Uterus (tissue), 4 donors: Measurements from ENCODE around the gene CPT1A. TPM values are rescaled to one million over a fixed set of nuclear protein-coding genes. Genes with fewer than 3 reads are reported as not detected.

Experiments used
- DNase-seq, 2 donors: peaks; one replicate each; pipeline ENCODE4 v3.0.0-alpha.2; 2019 to 2020
- H3K27ac ChIP-seq, 2 donors: fragments of 200-600 bp; sonication (generic); 1 replicate in 1 of 2; 2 replicates in 1 of 2; pipeline ENCODE4 v1.5.1; 2016 to 2018
- H3K27me3 ChIP-seq, 2 donors: fragments of 200-600 bp; sonication (generic); one replicate each; pipeline ENCODE4 v1.5.1; 2018 to 2019; ENCODE audit warnings: control low read depth in 1 of 2
- H3K36me3 ChIP-seq, 2 donors: fragments of 200-600 bp; sonication (generic); one replicate each; pipeline ENCODE4 v1.5.1; 2019; ENCODE audit warnings: control low read depth in 1 of 2
- H3K4me1 ChIP-seq, 2 donors: fragments of 200-600 bp; sonication (generic); one replicate each; pipeline ENCODE4 v1.5.1; 2018 to 2019; ENCODE audit warnings: control low read depth in 1 of 2
- H3K4me3 ChIP-seq, 2 donors: fragments of 200-600 bp; sonication (generic); 1 replicate in 1 of 2; 2 replicates in 1 of 2; pipeline ENCODE4 v1.5.1; 2018 to 2019; ENCODE audit warnings: mild to moderate bottlenecking in 1 of 2
- H3K9me3 ChIP-seq, 2 donors: fragments of 200-600 bp; sonication (generic); one replicate each; pipeline ENCODE4 v1.5.1; 2019; ENCODE audit warnings: control low read depth in 1 of 2
- CTCF ChIP-seq, 4 experiments: fragments of 200-600 bp in 2 of 4; fragments of 450-650 bp in 2 of 4; sonication (generic) in 2 of 4; IDR thresholded peaks; one replicate each; pipeline ENCODE4 v1.5.1; 2016 to 2019; ENCODE audit warnings: antibody characterized with exemption in 4 of 4, mild to moderate bottlenecking in 2 of 4, moderate library complexity in 1 of 4
- POLR2A ChIP-seq, 2 donors: fragments of 450-650 bp; IDR thresholded peaks; one replicate each; pipeline ENCODE4 v1.6.1; 2016; ENCODE audit warnings: antibody characterized with exemption in 2 of 2, mild to moderate bottlenecking in 1 of 2, moderate library complexity in 1 of 2
- intact Hi-C: fragments of 100-400 bp; cut with DNase I; formaldehyde crosslinking; loops from one replicate; pipeline ENCODE4 v1.15.1; 2023; ENCODE audit warnings: low total_unique reads
- total RNA-seq, 4 donors: library from RNA; depleted of rRNA in 3 of 4; stranded (reverse); fragments of >200 nt in 3 of 4; gene quantifications; one replicate each; pipeline versions ENCODE4 v1.1.0 to v1.2.4, GENCODE V29; 2014 to 2023
- donor health status: DM: yes; HTN: yes; CAD: no.

The CPT1A gene
- total RNA-seq, 4 donors from 2014 or later: 27.2 to 125 (median 67.9) TPM

- no peak for DNase-seq
- no peaks in the 10 kb centered on the region for H3K27me3 ChIP-seq
- intact Hi-C loops: no loop called here
- no peak overlapping the region for H3K4me3 ChIP-seq
- no peak overlapping the region for H3K27ac ChIP-seq
- peaks cover 5 to 7% of the 10 kb centered on the region in 2 donors for H3K4me1 ChIP-seq
- no peaks in the 10 kb centered on the region for H3K36me3 ChIP-seq
- TF ChIP-seq POLR2A (IDR thresholded peaks at IDR 0.05): no peak
- TF ChIP-seq CTCF (IDR thresholded peaks at IDR 0.05): no peak
- H3K9me3 ChIP-seq: no peaks in the 10 kb centered on the region
Measured at GRCh38 chr11:68829581-68829980, 12.1 kb downstream of the CPT1A start.

GRCh38 chr11:68828957-68829356 is 12.8 kb downstream of the CPT1A start:
- no peaks in the 10 kb centered on the region for H3K36me3 ChIP-seq
- DNase-seq: no peak
- intact Hi-C loops: no loop called here
- TF ChIP-seq CTCF (IDR thresholded peaks at IDR 0.05): no peak
- TF ChIP-seq POLR2A (IDR thresholded peaks at IDR 0.05): no peak
- H3K4me1 ChIP-seq: peaks cover 5 to 7% of the 10 kb centered on the region in 2 donors
- H3K9me3 ChIP-seq: no peaks in the 10 kb centered on the region
- H3K27ac ChIP-seq: no peak overlapping the region
- H3K4me3 ChIP-seq: no peak overlapping the region
- no peaks in the 10 kb centered on the region for H3K27me3 ChIP-seq

GRCh38 chr11:68828155-68828931 is 13.4 kb downstream of the CPT1A start:
- Histone ChIP-seq H3K4me1 (peaks cover 5 to 7% of the 10 kb centered on the region in 2 donors), H3K9me3 (no peaks in the 10 kb centered on the region), H3K27me3 (no peaks in the 10 kb centered on the region), H3K36me3 (no peaks in the 10 kb centered on the region), H3K27ac (no peak overlapping the region), H3K4me3 (no peak overlapping the region)
- no peak for DNase-seq
- TF ChIP-seq CTCF (IDR thresholded peaks at IDR 0.05) (no peak), POLR2A (IDR thresholded peaks at IDR 0.05) (no peak)
- intact Hi-C loops: no loop called here

GRCh38 chr11:68827733-68828132 is 14.0 kb downstream of the CPT1A start:
- Histone ChIP-seq H3K4me1 (peaks cover 3 to 7% of the 10 kb centered on the region in 2 donors), H3K27me3 (no peaks in the 10 kb centered on the region), H3K27ac (no peak overlapping the region), H3K36me3 (no peaks in the 10 kb centered on the region), H3K9me3 (no peaks in the 10 kb centered on the region), H3K4me3 (no peak overlapping the region)
- intact Hi-C loops: no loop called here
- DNase-seq: no peak
- TF ChIP-seq CTCF (IDR thresholded peaks at IDR 0.05): no peak

GRCh38 chr11:68826726-68827125 is 15.0 kb downstream of the CPT1A start:
- no peaks in the 10 kb centered on the region for H3K27me3 ChIP-seq
- peaks cover 0 to 7% of the 10 kb centered on the region in 2 donors for H3K4me1 ChIP-seq
- no peak overlapping the region for H3K4me3 ChIP-seq
- TF ChIP-seq CTCF (IDR thresholded peaks at IDR 0.05): no peak
- no peak for TF ChIP-seq POLR2A (IDR thresholded peaks at IDR 0.05)
- H3K9me3 ChIP-seq: no peaks in the 10 kb centered on the region
- intact Hi-C loops: no loop called here
- H3K36me3 ChIP-seq: no peaks in the 10 kb centered on the region
- H3K27ac ChIP-seq: no peak overlapping the region
- DNase-seq: no peak
